B cell (primary cell): ENCODE measurements around the gene PCDHB2.

Source experiments
- EZH2 ChIP-seq: IDR thresholded peaks from 2 replicates; pipeline ENCODE4 v1.6.1; 2012; ENCODE audit warnings: borderline replicate concordance, low read depth, mild to moderate bottlenecking, moderate library complexity, low read length; ENCODE audit not compliant: insufficient read depth, poor library complexity, severe bottlenecking
- TF ChIP-seq, protein P1 (sequence below): fragments of 200-600 bp; IDR thresholded peaks from one replicate; pipeline ENCODE4 v1.8.0; 2022; ENCODE audit warnings: antibody characterized with exemption, mild to moderate bottlenecking

DNA sequence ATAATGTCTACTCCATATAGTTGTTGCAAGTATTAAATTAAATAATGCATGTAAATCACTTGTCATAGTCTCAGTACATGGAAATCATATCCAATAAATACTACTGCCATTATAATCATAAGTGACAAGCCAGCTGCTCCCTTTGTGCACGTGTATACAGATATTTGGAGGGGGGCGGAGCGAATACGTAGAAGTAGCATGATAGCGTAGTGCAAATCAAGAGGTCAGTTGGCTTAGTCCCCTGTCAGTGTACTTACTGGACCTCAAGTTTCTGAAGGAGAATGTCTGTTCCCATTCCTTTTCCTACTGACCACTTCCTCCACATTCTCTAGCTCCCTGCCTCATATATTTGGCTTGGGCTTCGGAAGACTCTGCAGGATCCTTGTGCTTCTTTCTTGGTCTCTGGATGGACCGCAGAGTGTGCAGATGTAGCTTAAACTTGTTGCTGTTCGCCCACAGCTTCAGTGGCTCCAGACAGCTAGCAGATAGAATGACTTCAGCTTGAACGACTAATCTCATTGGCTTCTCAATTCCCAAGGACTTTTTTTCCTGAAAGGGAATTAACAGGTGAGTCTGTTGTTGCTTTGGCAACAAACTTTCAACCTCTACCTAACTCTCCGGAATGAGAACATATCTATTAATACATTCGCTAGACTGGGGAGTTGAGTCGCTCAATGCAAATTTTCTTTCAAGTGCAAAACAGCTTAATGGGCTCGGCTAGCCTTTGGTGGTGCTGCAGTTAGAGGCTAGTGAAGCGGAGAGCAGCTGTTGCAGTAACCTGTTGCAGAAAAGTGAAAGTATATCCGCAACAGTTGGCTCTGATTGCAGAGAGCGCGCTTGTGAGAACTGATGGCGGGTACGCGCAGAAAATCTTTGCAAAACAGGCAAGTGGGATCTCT lies 43.5 kb upstream of the PCDHB2 start, which contains the start of gene PCDHB1:
- TF ChIP-seq, protein P1, sequence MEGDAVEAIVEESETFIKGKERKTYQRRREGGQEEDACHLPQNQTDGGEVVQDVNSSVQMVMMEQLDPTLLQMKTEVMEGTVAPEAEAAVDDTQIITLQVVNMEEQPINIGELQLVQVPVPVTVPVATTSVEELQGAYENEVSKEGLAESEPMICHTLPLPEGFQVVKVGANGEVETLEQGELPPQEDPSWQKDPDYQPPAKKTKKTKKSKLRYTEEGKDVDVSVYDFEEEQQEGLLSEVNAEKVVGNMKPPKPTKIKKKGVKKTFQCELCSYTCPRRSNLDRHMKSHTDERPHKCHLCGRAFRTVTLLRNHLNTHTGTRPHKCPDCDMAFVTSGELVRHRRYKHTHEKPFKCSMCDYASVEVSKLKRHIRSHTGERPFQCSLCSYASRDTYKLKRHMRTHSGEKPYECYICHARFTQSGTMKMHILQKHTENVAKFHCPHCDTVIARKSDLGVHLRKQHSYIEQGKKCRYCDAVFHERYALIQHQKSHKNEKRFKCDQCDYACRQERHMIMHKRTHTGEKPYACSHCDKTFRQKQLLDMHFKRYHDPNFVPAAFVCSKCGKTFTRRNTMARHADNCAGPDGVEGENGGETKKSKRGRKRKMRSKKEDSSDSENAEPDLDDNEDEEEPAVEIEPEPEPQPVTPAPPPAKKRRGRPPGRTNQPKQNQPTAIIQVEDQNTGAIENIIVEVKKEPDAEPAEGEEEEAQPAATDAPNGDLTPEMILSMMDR, result no peak
- no peak for TF ChIP-seq EZH2
